Measurements from ENCODE around the gene ECE2. TPM values are rescaled to one million over a fixed set of nuclear protein-coding genes. Genes with fewer than 3 reads are reported as not detected.

ECE2 gene
- total RNA-seq, 3 donors from 2014 or later, result not detected

- peak overlapping the region; percentile 83 to 87 (median 84) for H3K4me3 ChIP-seq
- no peaks in the 10 kb centered on the region for H3K9me3 ChIP-seq
- H3K4me1 ChIP-seq, result peaks cover 8 to 11% of the 10 kb centered on the region in 2 donors
- H3K27me3 ChIP-seq, result no peaks in the 10 kb centered on the region
- H3K36me3 ChIP-seq, result peaks cover 5% of the 10 kb centered on the region
- intact Hi-C loops (cut with DNase I; ENCODE audit: low total_unique reads), result no loop called here
- H3K27ac ChIP-seq, result peak overlapping the region; percentile 98
- TF ChIP-seq POLR2AphosphoS5 (IDR thresholded peaks at IDR 0.05), result peak in 2 of 3 donors; percentile 60 to 93
- peak; percentile 55 for TF ChIP-seq POLR2A (IDR thresholded peaks at IDR 0.05)
- no peak for TF ChIP-seq CTCF (IDR thresholded peaks at IDR 0.05)
- peak; percentile 76 to 85 for DNase-seq (ENCODE audit: low spot score in 2 of 2)
These were observed 60.1 kb downstream of the ECE2 start for GRCh38 chr3:184335661-184336546.

GRCh38 chr3:184336547-184337398 is 61.0 kb downstream of the ECE2 start:
- TF ChIP-seq CTCF (IDR thresholded peaks at IDR 0.05) (no peak), POLR2AphosphoS5 (IDR thresholded peaks at IDR 0.05) (peak in 1 of 3 donors; percentile 21), POLR2A (IDR thresholded peaks at IDR 0.05) (no peak)
- Histone ChIP-seq H3K36me3 (peaks cover 5% of the 10 kb centered on the region), H3K27ac (peak overlapping the region; percentile 98), H3K4me1 (peaks cover 8 to 11% of the 10 kb centered on the region in 2 donors), H3K4me3 (peak overlapping the region; percentile 83 to 87 (median 84)), H3K27me3 (no peaks in the 10 kb centered on the region), H3K9me3 (no peaks in the 10 kb centered on the region)
- DNase-seq (ENCODE audit: low spot score in 2 of 2), result no peak
- intact Hi-C loops (cut with DNase I; ENCODE audit: low total_unique reads), result no loop called here

- peaks cover 8 to 11% of the 10 kb centered on the region in 2 donors for H3K4me1 ChIP-seq
- peaks cover 5% of the 10 kb centered on the region for H3K36me3 ChIP-seq
- peak in 1 of 2 donors; percentile 72 for DNase-seq (ENCODE audit: low spot score in 2 of 2)
- H3K27ac ChIP-seq, result peak within 1 kb of the TSS; percentile 98
- no peaks in the 10 kb centered on the region for H3K9me3 ChIP-seq
- TF ChIP-seq POLR2AphosphoS5 (IDR thresholded peaks at IDR 0.05), result peak in 1 of 3 donors; percentile 21
- no peak for TF ChIP-seq POLR2A (IDR thresholded peaks at IDR 0.05)
- H3K27me3 ChIP-seq, result no peaks in the 10 kb centered on the region
- peak within 1 kb of the TSS; percentile 83 to 87 (median 84) for H3K4me3 ChIP-seq
- intact Hi-C loops (cut with DNase I; ENCODE audit: low total_unique reads), result no loop called here
These were observed 61.5 kb downstream of the ECE2 start, which contains the start of gene FAM131A for GRCh38 chr3:184337399-184337714. Gene FAM131A (plus strand): TSS chr3:184337600. CDS start chr3:184337631, 31 bp downstream.

GRCh38 chr3:184337981-184338380 is 62.2 kb downstream of the ECE2 start:
- intact Hi-C loops (cut with DNase I; ENCODE audit: low total_unique reads), result loop anchor here (1.0 kb wide), 1 partner anchor 23 kb away; the partner anchor contains the start of genes CLCN2 and POLR2H
- H3K4me1 ChIP-seq, result peaks cover 8 to 11% of the 10 kb centered on the region in 2 donors

More at GRCh38 chr3:184337981-184338380, 62.2 kb downstream of the ECE2 start:
- TF ChIP-seq CTCF (IDR thresholded peaks at IDR 0.05) (no peak), POLR2AphosphoS5 (IDR thresholded peaks at IDR 0.05) (no peak), POLR2A (IDR thresholded peaks at IDR 0.05) (no peak)
- DNase-seq (ENCODE audit: low spot score in 2 of 2), result no peak
- H3K27me3 ChIP-seq, result no peaks in the 10 kb centered on the region
- H3K27ac ChIP-seq, result peak overlapping the region; percentile 98
- H3K36me3 ChIP-seq, result peaks cover 5% of the 10 kb centered on the region
- H3K4me3 ChIP-seq, result peak overlapping the region in 2 of 3 donors; percentile 83 to 84
- no peaks in the 10 kb centered on the region for H3K9me3 ChIP-seq

Data from breast epithelium (tissue), 4 donors.